Measurements from ENCODE around the gene PIP5KL1.

- TF ChIP-seq EZH2 (IDR thresholded peaks at IDR 0.05) (no peak), POLR2AphosphoS5 (IDR thresholded peaks at IDR 0.05; ENCODE audit: borderline replicate concordance, low read depth, low read length) (no peak), FOXP2 (optimal IDR thresholded peaks at IDR 0.05; ENCODE audit: control extremely low read depth, extremely low read length, insufficient read depth) (no peak)
Observed at GRCh38 chr9:127931092-127931881, 710 bp upstream of the PIP5KL1 start.

All from SK-N-MC (cell line).